GM12878 (cell line): ENCODE measurements around the gene AMPH. TPM values are rescaled to one million over a fixed set of nuclear protein-coding genes. Genes with fewer than 3 reads are reported as not detected.

Experiments
- ATAC-seq: fragments of 200-7000 bp; cut with Tn5 transposase; 3 replicates; pipeline ENCODE4 v1.9.1; 2020; ENCODE audit warnings: mild to moderate bottlenecking, moderate library complexity
- BruUV-seq: library from RNA; stranded (reverse); fragments of 400-500 nt; replicated peaks from 2 replicates; lab custom pipeline; 2021; lab: Mats Ljungman, UMichigan
- CTCF ChIA-PET: fragments of 300-600 bp; sonication (Branson Sonifier 250); formaldehyde crosslinking; extraction: SDS; loops from one replicate; lab custom pipeline; 2021; ENCODE audit warnings: inconsistent platforms; lab: Yijun Ruan, JAX
- POLR2A ChIA-PET: fragments of 350-600 bp; formaldehyde crosslinking; extraction: SDS; loops from one replicate; lab custom pipeline; 2021; ENCODE audit warnings: inconsistent platforms; lab: Charles Lee
- RAD21 ChIA-PET: fragments of 300-600 bp; sonication (Branson Sonifier 250); formaldehyde crosslinking; loops from one replicate; lab custom pipeline; 2023; ENCODE audit warnings: antibody characterized with exemption; ENCODE audit not compliant: unreplicated experiment; lab: Charles Lee
- SMC1A ChIA-PET: fragments of 300-600 bp; sonication (Branson Sonifier 250); formaldehyde crosslinking; loops from one replicate; lab custom pipeline; 2023; ENCODE audit not compliant: unreplicated experiment, uncharacterized antibody; lab: Charles Lee
- DNase-seq: peaks from one replicate; pipeline ENCODE4 v3.0.0-alpha.2; 2011; ENCODE audit warnings: low read depth, low spot score
- FAIRE-seq: peaks from 3 replicates; lab custom pipeline; 2011; peaks lifted over from hg19 to GRCh38; lab: Jason Lieb, UNC
- H2AFZ ChIP-seq: 2 replicates; pipeline ENCODE4 v1.6.0; 2011; ENCODE audit warnings: low read depth, low read length, control low read depth; ENCODE audit not compliant: control insufficient read depth
- H3K27ac ChIP-seq: 2 replicates; pipeline ENCODE4 v1.5.1; 2011; ENCODE audit warnings: control low read depth; ENCODE audit not compliant: control insufficient read depth, insufficient read depth
- H3K27me3 ChIP-seq, 2 experiments: replicated peaks in 1 of 2; 2 replicates each; pipeline versions ENCODE4 v1.6.0 to v1.6.1; 2011; ENCODE audit warnings: low read length in 1 of 2; ENCODE audit not compliant: control insufficient read depth in 2 of 2, insufficient read depth in 2 of 2
- H3K36me3 ChIP-seq, 2 experiments: 2 replicates each; pipeline ENCODE4 v1.5.1; 2011; ENCODE audit warnings: low read length in 1 of 2; ENCODE audit not compliant: control insufficient read depth in 2 of 2, insufficient read depth in 2 of 2
- H3K4me1 ChIP-seq: 2 replicates; pipeline ENCODE4 v1.6.1; 2011; ENCODE audit warnings: mild to moderate bottlenecking, low read length, moderate library complexity, mixed read lengths; ENCODE audit not compliant: control insufficient read depth, insufficient read depth
- H3K4me2 ChIP-seq: 2 replicates; pipeline ENCODE4 v1.6.0; 2011; ENCODE audit warnings: control low read depth; ENCODE audit not compliant: control insufficient read depth, insufficient read depth
- H3K4me3 ChIP-seq: fragments of 200-600 bp; sonication (generic); 2 replicates; pipeline ENCODE4 v1.5.1; 2016
- H3K79me2 ChIP-seq: 2 replicates; pipeline ENCODE4 v1.6.0; 2011; ENCODE audit warnings: low read length; ENCODE audit not compliant: control insufficient read depth, insufficient read depth
- H3K9ac ChIP-seq: 2 replicates; pipeline ENCODE4 v1.8.0; 2011; ENCODE audit warnings: low read length, control low read depth, mixed read lengths; ENCODE audit not compliant: control insufficient read depth, insufficient read depth
- H3K9me3 ChIP-seq: replicated peaks from 3 replicates; pipeline ENCODE4 v1.5.1; 2011; ENCODE audit warnings: mild to moderate bottlenecking, low read length; ENCODE audit not compliant: control insufficient read depth, insufficient read depth
- H4K20me1 ChIP-seq: 2 replicates; pipeline ENCODE4 v1.6.0; 2011; ENCODE audit not compliant: control insufficient read depth, insufficient read depth
- BACH1 ChIP-seq: fragments of 450-650 bp; IDR thresholded peaks from 2 replicates; pipeline ENCODE4 v1.6.1; 2017; ENCODE audit warnings: mild to moderate bottlenecking, borderline replicate concordance
- GABPA ChIP-seq: IDR thresholded peaks from 2 replicates; pipeline ENCODE4 v1.6.1; 2014; ENCODE audit warnings: antibody characterized with exemption, low read depth, mild to moderate bottlenecking, inconsistent platforms
- KAT2A ChIP-seq: conservative IDR thresholded peaks from 2 replicates; pipeline ENCODE4 v1.6.1; 2011; ENCODE audit warnings: low read depth, low read length; ENCODE audit not compliant: control insufficient read depth
- NFYB ChIP-seq: IDR thresholded peaks from 2 replicates; pipeline ENCODE4 v1.6.1; 2011; ENCODE audit warnings: low read depth, mild to moderate bottlenecking, low read length, improper control_type of control experiment, moderate library complexity; ENCODE audit not compliant: insufficient read depth
- ZBED1 ChIP-seq: IDR thresholded peaks from 2 replicates; pipeline ENCODE4 v1.6.1; 2016; ENCODE audit warnings: borderline replicate concordance
- WGBS: methylation state at CpG from one replicate; pipeline ENCODE4 v1.1.6; 2016; ENCODE audit warnings: low lambda C conversion rate; ENCODE audit not compliant: insufficient replicate concordance, insufficient coverage; ENCODE audit errors: missing lambda C conversion rate; 5-methylcytosine and 5-hydroxymethylcytosine counted together
- in situ Hi-C: fragments of 300-500 bp; cut with MboI; formaldehyde crosslinking; loops from 9 replicates; pipeline ENCODE4 v1.14.3; 2018; ENCODE audit warnings: mixed read lengths
- intact Hi-C: fragments of 100-400 bp; cut with micrococcal nuclease; formaldehyde crosslinking; loops from one replicate; pipeline ENCODE4 v1.14.2; 2022; ENCODE audit not compliant: unreplicated experiment
- polyA plus RNA-seq, 11 experiments: library from polyadenylated mRNA; depleted of rRNA in 4 of 11; unstranded in 6 of 11; stranded (reverse) in 5 of 11; fragments of >200 nt; fragmentation: Nextera tagmentation in 4 of 11; fragmentation: Illumina TruSeq in 1 of 11; extraction: Ambion mirVana in 4 of 11; extraction: Trizol in 1 of 11; gene quantifications; 1 replicate in 1 of 11; 2 replicates in 10 of 11; pipeline versions ENCODE4 v1.2.1 to v1.2.3, GENCODE V29; 2011 to 2016; ENCODE audit warnings: inconsistent platforms in 2 of 11, missing spikeins in 2 of 11, low read depth in 1 of 11
- total RNA-seq, 4 experiments: library from RNA; depleted of rRNA in 3 of 4; stranded (reverse); fragments of >200 nt in 3 of 4; fragmentation: Illumina TruSeq in 1 of 4; extraction: Trizol in 1 of 4; gene quantifications; 2 replicates each; pipeline versions ENCODE4 v1.2.1 to v1.2.3, GENCODE V29; 2013 to 2021
- TF ChIP-seq, protein P1 (sequence below): fragments of 450-650 bp; conservative IDR thresholded peaks from 2 replicates; pipeline ENCODE4 v1.6.1; 2017; ENCODE audit warnings: mild to moderate bottlenecking, moderate library complexity

AMPH gene
- total and polyA plus RNA-seq, 10 of the 15 experiments (the other 5 are each of a cell fraction or from before 2014, with no cell fraction given) = 0.03 to 0.24 (median 0.08) TPM; not detected in 2

- no peak for TF ChIP-seq NFYB
- TF ChIP-seq, protein P1, sequence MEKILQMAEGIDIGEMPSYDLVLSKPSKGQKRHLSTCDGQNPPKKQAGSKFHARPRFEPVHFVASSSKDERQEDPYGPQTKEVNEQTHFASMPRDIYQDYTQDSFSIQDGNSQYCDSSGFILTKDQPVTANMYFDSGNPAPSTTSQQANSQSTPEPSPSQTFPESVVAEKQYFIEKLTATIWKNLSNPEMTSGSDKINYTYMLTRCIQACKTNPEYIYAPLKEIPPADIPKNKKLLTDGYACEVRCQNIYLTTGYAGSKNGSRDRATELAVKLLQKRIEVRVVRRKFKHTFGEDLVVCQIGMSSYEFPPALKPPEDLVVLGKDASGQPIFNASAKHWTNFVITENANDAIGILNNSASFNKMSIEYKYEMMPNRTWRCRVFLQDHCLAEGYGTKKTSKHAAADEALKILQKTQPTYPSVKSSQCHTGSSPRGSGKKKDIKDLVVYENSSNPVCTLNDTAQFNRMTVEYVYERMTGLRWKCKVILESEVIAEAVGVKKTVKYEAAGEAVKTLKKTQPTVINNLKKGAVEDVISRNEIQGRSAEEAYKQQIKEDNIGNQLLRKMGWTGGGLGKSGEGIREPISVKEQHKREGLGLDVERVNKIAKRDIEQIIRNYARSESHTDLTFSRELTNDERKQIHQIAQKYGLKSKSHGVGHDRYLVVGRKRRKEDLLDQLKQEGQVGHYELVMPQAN = no peak
- no peak for TF ChIP-seq GABPA
- no peak for TF ChIP-seq KAT2A
- no peak for TF ChIP-seq BACH1
- TF ChIP-seq ZBED1 = no peak
- intact Hi-C loops (no loop called here), in situ Hi-C loops (no loop called here)
- ATAC-seq (no peak), DNase-seq (no peak), FAIRE-seq (no peak)
- Histone ChIP-seq H2AFZ (no peak overlapping the region), H3K9me3 (no peaks in the 10 kb centered on the region), H3K27me3 (peaks cover 0 to 4% of the 10 kb centered on the region in 2 experiments; a peak in 2 of 4 replicates), H3K79me2 (no peaks in the 10 kb centered on the region), H4K20me1 (no peaks in the 10 kb centered on the region), H3K4me3 (no peak overlapping the region), H3K36me3 (no peaks in the 10 kb centered on the region), H3K4me1 (no peaks in the 10 kb centered on the region), H3K9ac (no peak overlapping the region), H3K27ac (no peak overlapping the region), H3K4me2 (no peak overlapping the region)
- CTCF ChIA-PET = no interaction called here
- no TSS peak for BruUV-seq
- 32% methylated on average over 6 of the region's 6 CpGs for whole genome bisulfite sequencing
- POLR2A ChIA-PET = no interaction called here
- RAD21 ChIA-PET = no interaction called here
- SMC1A ChIA-PET = interaction anchor here (0.6 kb wide), 1 partner anchor 155 kb away, joined by 3 read pairs; no protein-coding TSS in a partner anchor
Measured at GRCh38 chr7:38585572-38586354, 45.4 kb downstream of the AMPH start.
